Activated gamma-delta T cell treated with anti-CD3 and anti-CD28 coated beads, Interleukin-2, amount 50 U/mL, for 16 hours (primary cell): ENCODE data around the gene MYB.
"Not testable (repeated sequence)": the region's sequence is repeated elsewhere in the genome, so short reads cannot be mapped to it uniquely, and the experiment has no call there.

ENCODE experiments used
- DNase-seq: peaks from one replicate; pipeline ENCODE4 v3.0.0-alpha.2; 2020; ENCODE audit warnings: low read depth

The MYB gene

GRCh38 chr6:135164387-135164786 is 16.7 kb upstream of the MYB start:
- DNase-seq: not testable (repeated sequence)

GRCh38 chr6:135165031-135165430 is 16.1 kb upstream of the MYB start:
- no peak for DNase-seq

GRCh38 chr6:135166515-135166914 is 14.6 kb upstream of the MYB start:
- no peak for DNase-seq

GRCh38 chr6:135167617-135168016 is 13.5 kb upstream of the MYB start:
- no peak for DNase-seq

GRCh38 chr6:135168766-135169165 is 12.3 kb upstream of the MYB start:
- no peak for DNase-seq

GRCh38 chr6:135170238-135170637 is 10.9 kb upstream of the MYB start:
- no peak for DNase-seq

GRCh38 chr6:135170849-135171248 is 10.3 kb upstream of the MYB start:
- no peak for DNase-seq

GRCh38 chr6:135173242-135173988 is 7.7 kb upstream of the MYB start:
- no peak for DNase-seq

GRCh38 chr6:135173989-135174484 is 7.1 kb upstream of the MYB start:
- no peak for DNase-seq

- no peak for DNase-seq
These were observed 5.0 kb upstream of the MYB start for GRCh38 chr6:135176058-135176457.

GRCh38 chr6:135176464-135176863 is 4.6 kb upstream of the MYB start:
- DNase-seq: no peak

GRCh38 chr6:135179372-135179771 is 1.7 kb upstream of the MYB start:
- no peak for DNase-seq

GRCh38 chr6:135179920-135180541 is 1.1 kb upstream of the MYB start:
- DNase-seq: no peak

- DNase-seq: no peak
These were observed 394 bp downstream of the MYB start for GRCh38 chr6:135181333-135182070.

GRCh38 chr6:135182071-135183001 is 1.2 kb downstream of the MYB start:
- DNase-seq: peak; percentile 20

- peak; percentile 49 for DNase-seq
These were observed 2.0 kb downstream of the MYB start for GRCh38 chr6:135183002-135183531.

- peak; percentile 67 for DNase-seq
These were observed 2.7 kb downstream of the MYB start for GRCh38 chr6:135183532-135184440.

GRCh38 chr6:135185483-135185882 is 4.4 kb downstream of the MYB start:
- no peak for DNase-seq

GRCh38 chr6:135186255-135186654 is 5.1 kb downstream of the MYB start:
- no peak for DNase-seq

- DNase-seq: no peak
These were observed 6.3 kb downstream of the MYB start for GRCh38 chr6:135187372-135187771.
